ENCODE data around the gene HTRA3.

The HTRA3 gene

GRCh38 chr4:8342651-8343261 lies 73.2 kb downstream of the HTRA3 start:
- H3K36me3 ChIP-seq (replicated peaks): no peaks in the 10 kb centered on the region
- H3K4me3 ChIP-seq (ENCODE audit: low read depth, low read length): no peak overlapping the region
- H3K27ac ChIP-seq: no peak overlapping the region
- DNase-seq: no peak
- H3K27me3 ChIP-seq (replicated peaks): no peaks in the 10 kb centered on the region
- in situ Hi-C loops (cut with HindIII; ENCODE audit: low pct_ligation_motif_present, low sequenced_read_pairs): no loop called here
- TF ChIP-seq CTCF (IDR thresholded peaks at IDR 0.05; ENCODE audit: low read depth, low read length, missing control alignments): peak; percentile 64

GRCh38 chr4:8343262-8343966 lies 73.9 kb downstream of the HTRA3 start:
- no peaks in the 10 kb centered on the region for H3K36me3 ChIP-seq (replicated peaks)
- in situ Hi-C loops (cut with HindIII; ENCODE audit: low pct_ligation_motif_present, low sequenced_read_pairs): no loop called here
- no peak overlapping the region for H3K4me3 ChIP-seq (ENCODE audit: low read depth, low read length)
- no peak for TF ChIP-seq CTCF (IDR thresholded peaks at IDR 0.05; ENCODE audit: low read depth, low read length, missing control alignments)
- no peak for DNase-seq
- no peaks in the 10 kb centered on the region for H3K27me3 ChIP-seq (replicated peaks)
- H3K27ac ChIP-seq: no peak overlapping the region

- DNase-seq: no peak
- TF ChIP-seq CTCF (IDR thresholded peaks at IDR 0.05; ENCODE audit: low read depth, low read length, missing control alignments): no peak
- no peaks in the 10 kb centered on the region for H3K27me3 ChIP-seq (replicated peaks)
- in situ Hi-C loops (cut with HindIII; ENCODE audit: low pct_ligation_motif_present, low sequenced_read_pairs): no loop called here
- H3K4me3 ChIP-seq (ENCODE audit: low read depth, low read length): no peak overlapping the region
- no peaks in the 10 kb centered on the region for H3K36me3 ChIP-seq (replicated peaks)
- no peak overlapping the region for H3K27ac ChIP-seq
These were observed 74.4 kb downstream of the HTRA3 start for GRCh38 chr4:8343967-8344331.

- H3K27me3 ChIP-seq (replicated peaks): no peaks in the 10 kb centered on the region
- no peak for TF ChIP-seq CTCF (IDR thresholded peaks at IDR 0.05; ENCODE audit: low read depth, low read length, missing control alignments)
- no peak overlapping the region for H3K27ac ChIP-seq
- DNase-seq: peak; percentile 16
- no peak overlapping the region for H3K4me3 ChIP-seq (ENCODE audit: low read depth, low read length)
- in situ Hi-C loops (cut with HindIII; ENCODE audit: low pct_ligation_motif_present, low sequenced_read_pairs): no loop called here
- no peaks in the 10 kb centered on the region for H3K36me3 ChIP-seq (replicated peaks)
These were observed 74.8 kb downstream of the HTRA3 start for GRCh38 chr4:8344377-8344776.

GRCh38 chr4:8345053-8345945 lies 75.7 kb downstream of the HTRA3 start:
- TF ChIP-seq CTCF (IDR thresholded peaks at IDR 0.05; ENCODE audit: low read depth, low read length, missing control alignments): no peak
- H3K36me3 ChIP-seq (replicated peaks): no peaks in the 10 kb centered on the region
- no peak for DNase-seq
- no peaks in the 10 kb centered on the region for H3K27me3 ChIP-seq (replicated peaks)
- no peak overlapping the region for H3K27ac ChIP-seq
- H3K4me3 ChIP-seq (ENCODE audit: low read depth, low read length): no peak overlapping the region
- in situ Hi-C loops (cut with HindIII; ENCODE audit: low pct_ligation_motif_present, low sequenced_read_pairs): no loop called here
